C4-2B (cell line): ENCODE data around the gene PTOV1.

Source experiments
- H3K27ac ChIP-seq: fragments of 450-650 bp; 2 replicates; pipeline ENCODE4 v1.5.1; 2017
- ZFX ChIP-seq: fragments of 450-650 bp; IDR thresholded peaks from 2 replicates; pipeline ENCODE4 v1.6.1; 2017
- TF ChIP-seq, protein P1 (sequence below): fragments of 450-650 bp; conservative IDR thresholded peaks from 2 replicates; pipeline ENCODE4 v1.5.1; 2017; ENCODE audit warnings: mild to moderate bottlenecking

PTOV1 gene

DNA sequence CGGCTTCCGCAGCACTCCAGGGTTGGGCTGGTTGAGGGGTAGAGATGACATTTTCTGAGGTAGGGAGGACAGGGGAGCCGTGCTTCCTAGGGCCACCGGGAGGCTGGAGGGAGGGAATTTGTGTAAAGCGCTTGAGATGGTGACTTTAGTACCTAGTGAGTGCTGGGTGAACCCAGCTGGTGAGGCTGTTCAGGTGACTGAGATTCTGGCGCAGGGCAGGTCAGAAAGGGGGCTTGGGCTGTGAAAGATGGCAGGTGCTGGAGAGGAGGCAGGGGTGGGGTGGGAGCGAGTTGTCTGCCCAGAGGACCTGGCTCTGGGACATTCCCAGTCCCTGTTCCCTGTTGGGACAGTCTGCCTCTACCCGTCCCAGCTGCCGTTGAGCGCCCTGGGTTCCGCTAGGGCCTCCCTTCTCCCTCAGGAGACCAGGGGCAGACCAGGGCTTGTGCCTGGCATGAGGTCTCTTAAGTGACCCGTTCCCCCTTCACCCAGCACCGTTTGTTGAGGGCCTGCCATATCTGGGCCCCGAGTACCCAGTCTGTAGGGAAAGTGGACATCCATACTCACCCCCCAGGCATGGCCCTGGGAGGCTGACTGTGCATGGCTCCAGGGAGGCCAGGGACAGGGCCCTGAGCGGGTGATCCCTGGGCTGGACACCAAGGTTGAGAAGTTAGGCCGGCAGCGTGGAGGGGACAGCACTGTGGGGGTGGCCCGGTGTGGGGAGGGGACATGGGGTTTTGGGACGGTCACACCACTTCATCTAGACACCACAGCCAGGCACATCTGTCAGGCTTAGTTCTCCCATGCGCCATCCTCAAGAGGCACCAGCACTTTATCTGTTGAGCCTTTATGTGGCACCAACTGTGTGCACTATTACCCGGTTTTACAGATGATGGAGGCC is 5.0 kb downstream of the PTOV1 start:
- 0 out of 2 replicates have a peak overlapping the region, but pooled peaks have one; percentile 5 for H3K27ac ChIP-seq
- no peak for TF ChIP-seq ZFX
- TF ChIP-seq, protein P1, sequence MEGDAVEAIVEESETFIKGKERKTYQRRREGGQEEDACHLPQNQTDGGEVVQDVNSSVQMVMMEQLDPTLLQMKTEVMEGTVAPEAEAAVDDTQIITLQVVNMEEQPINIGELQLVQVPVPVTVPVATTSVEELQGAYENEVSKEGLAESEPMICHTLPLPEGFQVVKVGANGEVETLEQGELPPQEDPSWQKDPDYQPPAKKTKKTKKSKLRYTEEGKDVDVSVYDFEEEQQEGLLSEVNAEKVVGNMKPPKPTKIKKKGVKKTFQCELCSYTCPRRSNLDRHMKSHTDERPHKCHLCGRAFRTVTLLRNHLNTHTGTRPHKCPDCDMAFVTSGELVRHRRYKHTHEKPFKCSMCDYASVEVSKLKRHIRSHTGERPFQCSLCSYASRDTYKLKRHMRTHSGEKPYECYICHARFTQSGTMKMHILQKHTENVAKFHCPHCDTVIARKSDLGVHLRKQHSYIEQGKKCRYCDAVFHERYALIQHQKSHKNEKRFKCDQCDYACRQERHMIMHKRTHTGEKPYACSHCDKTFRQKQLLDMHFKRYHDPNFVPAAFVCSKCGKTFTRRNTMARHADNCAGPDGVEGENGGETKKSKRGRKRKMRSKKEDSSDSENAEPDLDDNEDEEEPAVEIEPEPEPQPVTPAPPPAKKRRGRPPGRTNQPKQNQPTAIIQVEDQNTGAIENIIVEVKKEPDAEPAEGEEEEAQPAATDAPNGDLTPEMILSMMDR, result no peak

DNA sequence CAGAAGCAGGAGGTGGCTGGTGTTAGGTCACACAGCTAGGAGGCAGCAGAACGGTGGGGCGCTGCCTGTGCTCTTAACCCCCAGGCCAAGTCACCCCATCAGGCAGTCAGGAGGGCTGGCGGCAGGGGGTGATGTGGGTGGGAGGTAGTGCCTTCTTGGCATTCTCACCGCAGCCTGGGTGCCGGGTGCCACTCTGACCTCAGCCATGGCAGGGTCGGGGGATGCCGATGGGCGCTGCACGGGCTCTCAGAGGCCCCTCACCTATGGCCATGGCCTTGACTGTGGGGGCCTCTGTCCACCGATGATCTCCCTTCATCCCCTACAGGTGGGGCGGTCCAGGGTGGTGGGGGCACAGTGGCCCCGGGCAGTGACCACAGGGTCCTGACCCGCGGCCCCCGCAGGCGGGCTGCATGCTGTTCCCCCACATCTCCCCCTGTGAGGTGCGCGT is 5.6 kb downstream of the PTOV1 start:
- TF ChIP-seq, protein P1, result no peak
- no peak for TF ChIP-seq ZFX
- no peak overlapping the region for H3K27ac ChIP-seq

DNA sequence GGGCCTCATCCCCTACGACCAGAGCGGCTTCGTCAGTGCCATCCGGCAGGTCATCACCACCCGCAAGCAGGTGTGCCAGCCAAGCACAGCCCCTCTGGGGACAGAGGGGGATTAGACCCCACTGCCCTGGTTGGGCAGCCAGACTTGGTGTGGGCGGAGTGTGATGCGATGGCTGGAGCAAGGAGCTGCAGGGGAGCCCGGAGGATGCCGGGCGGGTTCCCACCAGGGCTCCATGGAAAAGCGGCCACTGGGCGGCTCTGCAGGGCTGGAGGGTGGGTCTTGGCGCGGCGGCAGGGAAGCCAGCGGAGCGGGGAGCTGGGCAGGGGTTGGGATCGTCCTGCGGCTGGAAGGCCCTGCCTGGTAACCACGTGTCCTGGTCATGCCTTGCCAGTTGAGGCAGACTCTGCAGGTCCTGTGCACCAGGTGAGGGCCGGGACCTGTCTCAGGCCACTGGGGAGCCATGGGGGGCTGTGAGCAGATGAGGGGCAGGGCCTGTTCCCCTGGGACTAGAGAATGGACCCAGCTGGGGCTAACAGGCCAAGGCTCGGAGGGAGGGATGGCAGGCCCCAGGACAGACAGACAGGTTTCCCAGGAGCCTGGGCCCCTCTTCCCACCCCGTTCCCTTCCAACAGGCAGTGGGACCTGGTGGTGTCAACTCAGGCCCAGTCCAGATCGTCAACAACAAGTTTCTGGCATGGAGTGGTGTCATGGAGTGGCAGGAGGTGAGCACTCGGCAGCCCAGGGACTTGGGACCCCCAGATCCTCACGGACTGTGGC is 6.3 kb downstream of the PTOV1 start:
- TF ChIP-seq ZFX, result no peak
- TF ChIP-seq, protein P1, result no peak
- no peak overlapping the region for H3K27ac ChIP-seq

DNA sequence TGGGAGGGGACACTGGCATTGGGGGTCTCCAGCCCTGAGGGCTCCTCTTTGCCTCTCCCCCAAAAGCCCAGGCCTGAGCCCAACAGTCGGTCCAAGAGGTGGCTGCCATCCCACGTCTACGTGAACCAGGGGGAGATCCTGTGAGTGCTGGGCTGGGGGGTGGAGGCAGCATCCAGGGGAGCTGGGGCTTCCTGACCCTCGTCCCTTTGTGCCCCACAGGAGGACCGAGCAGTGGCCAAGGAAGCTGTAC is 6.8 kb downstream of the PTOV1 start:
- no peak overlapping the region for H3K27ac ChIP-seq

DNA sequence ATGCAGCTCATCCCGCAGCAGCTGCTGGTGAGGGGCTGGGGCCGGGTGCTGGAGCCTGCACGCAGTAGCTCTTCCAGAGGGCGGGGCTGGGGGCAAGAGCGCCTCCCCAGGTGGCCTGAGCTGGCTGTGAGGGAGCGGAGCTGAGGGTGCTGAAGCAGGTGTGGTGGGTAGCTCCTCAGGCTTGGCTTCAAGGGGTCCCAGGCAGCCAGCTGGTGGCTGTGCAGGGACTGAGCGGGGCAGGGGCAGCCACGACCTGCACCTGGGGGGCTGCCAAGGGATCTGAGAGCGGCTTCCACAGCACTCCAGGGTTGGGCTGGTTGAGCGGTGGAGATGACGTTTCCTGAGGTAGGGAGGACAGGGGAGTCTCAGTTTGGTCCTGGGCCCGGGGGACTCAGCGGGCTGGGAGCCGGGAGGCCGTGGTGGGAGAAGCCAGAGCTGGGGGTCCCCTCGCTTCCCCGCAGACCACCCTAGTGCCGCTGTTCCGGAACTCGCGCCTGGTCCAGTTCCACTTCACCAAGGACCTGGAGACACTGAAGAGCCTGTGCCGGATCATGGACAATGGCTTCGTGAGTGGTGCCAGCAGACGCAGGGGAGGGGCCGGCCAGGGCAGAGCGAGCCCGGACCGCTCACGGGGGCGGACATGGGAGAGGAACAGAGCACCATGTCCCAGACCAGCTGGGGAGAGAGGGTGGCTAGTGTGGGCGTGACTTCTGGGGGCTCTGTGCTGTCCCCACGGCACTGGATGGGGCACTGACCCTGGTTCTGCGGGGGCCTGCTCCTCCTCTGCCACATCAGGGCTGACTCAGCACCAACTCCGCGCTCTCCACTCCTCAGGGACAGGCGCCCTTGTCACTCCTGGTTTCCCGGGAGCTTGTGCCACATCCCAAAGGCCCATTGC is 7.4 kb downstream of the PTOV1 start:
- no peak overlapping the region for H3K27ac ChIP-seq
- TF ChIP-seq ZFX, result no peak
- TF ChIP-seq, protein P1, result no peak

More for the DNA sequence above, 6.8 kb downstream of the PTOV1 start:
- no peak for TF ChIP-seq ZFX

DNA sequence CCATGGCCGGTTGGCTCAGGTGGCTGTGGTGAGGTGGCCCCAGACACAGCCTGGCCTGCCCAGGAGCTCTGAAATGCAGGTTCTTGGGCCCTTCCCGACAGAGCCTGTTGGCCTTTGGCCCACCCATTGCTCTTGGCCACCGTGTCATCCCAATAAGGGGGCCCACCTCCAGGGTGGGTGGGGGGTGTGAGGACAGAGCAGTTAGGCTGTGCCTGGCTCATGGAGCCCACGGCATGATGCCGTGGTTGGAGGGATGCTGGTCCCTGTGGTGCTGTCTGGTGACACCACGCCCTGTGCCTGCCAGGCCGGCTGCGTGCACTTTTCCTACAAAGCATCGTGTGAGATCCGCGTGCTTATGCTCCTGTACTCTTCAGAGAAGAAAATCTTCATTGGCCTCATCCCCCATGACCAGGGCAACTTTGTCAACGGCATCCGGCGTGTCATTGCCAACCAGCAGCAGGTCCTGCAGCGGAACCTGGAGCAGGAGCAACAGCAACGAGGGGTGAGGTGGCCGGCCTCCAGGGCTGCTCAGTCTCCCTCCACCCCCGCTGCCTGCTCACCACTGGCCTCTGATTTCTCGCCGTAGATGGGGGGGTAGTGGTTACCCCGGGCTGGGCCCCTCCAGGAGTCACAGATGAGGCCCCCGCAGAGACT is 8.8 kb downstream of the PTOV1 start:
- peak overlapping the region; percentile 81 for H3K27ac ChIP-seq
- TF ChIP-seq, protein P1, result no peak
- no peak for TF ChIP-seq ZFX
